OCI-M1 (cell line): ENCODE results near the gene RFX3.
A peak's percentile ranks its signal among the peaks of the same experiment; 100 is the strongest.

Experiments used
- DNase-seq: peaks from one replicate; lab custom pipeline; 2025; lab: John Stamatoyannopoulos, UW

RFX3 gene

GRCh38 chr9:3513265-3513818, 12.5 kb downstream of the RFX3 start:
- peak; percentile 98 for DNase-seq

- peak; percentile 98 for DNase-seq
Measured at GRCh38 chr9:3511551-3511950, 14.2 kb downstream of the RFX3 start.

GRCh38 chr9:3510796-3511195, 15.0 kb downstream of the RFX3 start:
- DNase-seq, result peak; percentile 96

GRCh38 chr9:3509926-3510325, 15.9 kb downstream of the RFX3 start:
- peak; percentile 97 for DNase-seq

GRCh38 chr9:3508521-3509291, 17.1 kb downstream of the RFX3 start:
- DNase-seq, result peak; percentile 100

- DNase-seq, result no peak
Measured at GRCh38 chr9:3508078-3508431, 17.7 kb downstream of the RFX3 start.

GRCh38 chr9:3507395-3508077, 18.3 kb downstream of the RFX3 start:
- DNase-seq, result peak; percentile 100

GRCh38 chr9:3506164-3506563, 19.6 kb downstream of the RFX3 start:
- peak; percentile 93 for DNase-seq

GRCh38 chr9:3502560-3503398, 23.0 kb downstream of the RFX3 start:
- DNase-seq, result peak; percentile 92

- peak; percentile 97 for DNase-seq
Measured at GRCh38 chr9:3500044-3500443, 25.8 kb downstream of the RFX3 start.

- DNase-seq, result peak; percentile 85
Measured at GRCh38 chr9:3498691-3499090, 27.1 kb downstream of the RFX3 start.

- no peak for DNase-seq
Measured at GRCh38 chr9:3497857-3498256, 27.9 kb downstream of the RFX3 start.

- DNase-seq, result peak; percentile 91
Measured at GRCh38 chr9:3497401-3497800, 28.4 kb downstream of the RFX3 start.

GRCh38 chr9:3495855-3496254, 29.9 kb downstream of the RFX3 start:
- no peak for DNase-seq

GRCh38 chr9:3492214-3492613, 33.6 kb downstream of the RFX3 start:
- no peak for DNase-seq

- no peak for DNase-seq
Measured at GRCh38 chr9:3491450-3491849, 34.4 kb downstream of the RFX3 start.

GRCh38 chr9:3490957-3491356, 34.8 kb downstream of the RFX3 start:
- DNase-seq, result no peak

- no peak for DNase-seq
Measured at GRCh38 chr9:3482578-3482977, 43.2 kb downstream of the RFX3 start.

GRCh38 chr9:3480353-3480655, 45.5 kb downstream of the RFX3 start:
- no peak for DNase-seq

- peak; percentile 96 for DNase-seq
Measured at GRCh38 chr9:3479514-3480352, 46.1 kb downstream of the RFX3 start.

- DNase-seq, result no peak
Measured at GRCh38 chr9:3478549-3478953, 47.2 kb downstream of the RFX3 start.
